Measurements from ENCODE around the gene TP63. TPM values are rescaled to one million over a fixed set of nuclear protein-coding genes. Genes with fewer than 3 reads are reported as not detected.

TP63 gene
- total RNA-seq (2022) (26.5 and 41.9 TPM in 2 replicates), Bru-seq, nascent RNA (percentile 70 among the genes with signal in this experiment), BruChase-seq, experiment 1, labeled RNA remaining after a 6-hour chase (percentile 52 among the genes with signal in this experiment), BruChase-seq, experiment 2, labeled RNA remaining after a 2-hour chase (percentile 55 among the genes with signal in this experiment)
- long read RNA-seq, full-length matches to known transcripts = 32 of 51 reads
- long read RNA-seq, partial matches to known transcripts = 9 of 51 reads
- long read RNA-seq, other reads (novel, unspliced or antisense) = 10 of 51 reads

DNA sequence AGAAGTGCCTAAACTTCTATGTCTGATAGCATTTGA is at the start of gene TP63:
Gene TP63, plus strand, starts transcription at position 17 of the 36 bp plus-strand sequence. CDS start 127 bp downstream, outside the sequence.
- ChIA-PET CTCF (no interaction called here), POLR2A (interaction anchor here (0.6 to 2.4 kb wide), 4 partner anchors 15 to 464 kb away, joined by 3 to 5 read pairs (median 3); no protein-coding TSS in a partner anchor)
- no peak within 1 kb of the TSS for H3K27ac Mint-ChIP-seq (ENCODE audit: low read depth, unreplicated experiment)
- intact Hi-C loops (cut with micrococcal nuclease) = no loop called here
- H3K4me3 Mint-ChIP-seq (ENCODE audit: unreplicated experiment) = no peak within 1 kb of the TSS
- no peaks in the 10 kb centered on the region for H3K27me3 Mint-ChIP-seq (ENCODE audit: insufficient read depth, unreplicated experiment)
- peaks cover 6% of the 10 kb centered on the region for H3K36me3 Mint-ChIP-seq (ENCODE audit: insufficient read depth, unreplicated experiment)
- no TSS peak for BruUV-seq (replicated peaks)
- H3K4me1 Mint-ChIP-seq (ENCODE audit: insufficient read depth, unreplicated experiment) = peaks cover 9% of the 10 kb centered on the region
- TF ChIP-seq, protein P1, sequence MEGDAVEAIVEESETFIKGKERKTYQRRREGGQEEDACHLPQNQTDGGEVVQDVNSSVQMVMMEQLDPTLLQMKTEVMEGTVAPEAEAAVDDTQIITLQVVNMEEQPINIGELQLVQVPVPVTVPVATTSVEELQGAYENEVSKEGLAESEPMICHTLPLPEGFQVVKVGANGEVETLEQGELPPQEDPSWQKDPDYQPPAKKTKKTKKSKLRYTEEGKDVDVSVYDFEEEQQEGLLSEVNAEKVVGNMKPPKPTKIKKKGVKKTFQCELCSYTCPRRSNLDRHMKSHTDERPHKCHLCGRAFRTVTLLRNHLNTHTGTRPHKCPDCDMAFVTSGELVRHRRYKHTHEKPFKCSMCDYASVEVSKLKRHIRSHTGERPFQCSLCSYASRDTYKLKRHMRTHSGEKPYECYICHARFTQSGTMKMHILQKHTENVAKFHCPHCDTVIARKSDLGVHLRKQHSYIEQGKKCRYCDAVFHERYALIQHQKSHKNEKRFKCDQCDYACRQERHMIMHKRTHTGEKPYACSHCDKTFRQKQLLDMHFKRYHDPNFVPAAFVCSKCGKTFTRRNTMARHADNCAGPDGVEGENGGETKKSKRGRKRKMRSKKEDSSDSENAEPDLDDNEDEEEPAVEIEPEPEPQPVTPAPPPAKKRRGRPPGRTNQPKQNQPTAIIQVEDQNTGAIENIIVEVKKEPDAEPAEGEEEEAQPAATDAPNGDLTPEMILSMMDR (IDR thresholded peaks at IDR 0.05; ENCODE audit: unreplicated experiment) = no peak
- no peaks in the 10 kb centered on the region for H3K9me3 Mint-ChIP-seq (ENCODE audit: unreplicated experiment)
- DNase-seq (ENCODE audit: unreplicated experiment) = no peak

DNA sequence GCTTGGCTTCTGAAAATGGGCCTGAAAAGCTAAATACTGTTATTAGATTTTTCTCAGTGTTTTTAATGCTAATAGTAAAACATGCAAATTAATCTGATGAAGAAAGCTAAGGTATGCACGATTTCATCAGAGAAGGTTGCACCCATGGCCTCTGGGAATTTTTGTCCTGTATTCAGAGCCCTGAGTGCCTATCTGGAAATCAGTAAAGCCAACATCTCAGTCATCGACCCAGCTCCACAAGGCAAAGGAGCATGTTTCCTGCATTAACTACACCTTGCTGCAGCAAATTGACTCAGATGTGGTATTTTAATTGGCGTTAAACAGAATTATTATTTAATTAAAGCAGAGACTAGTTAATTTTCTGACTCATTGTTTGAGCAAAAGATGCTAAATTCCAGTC is 49.0 kb upstream of the TP63 start:
- Mint-ChIP-seq H3K4me3 (ENCODE audit: unreplicated experiment) (no peak overlapping the region), H3K27ac (ENCODE audit: low read depth, unreplicated experiment) (no peak overlapping the region), H3K9me3 (ENCODE audit: unreplicated experiment) (peaks cover 8% of the 10 kb centered on the region), H3K27me3 (ENCODE audit: insufficient read depth, unreplicated experiment) (no peaks in the 10 kb centered on the region), H3K36me3 (ENCODE audit: insufficient read depth, unreplicated experiment) (no peaks in the 10 kb centered on the region), H3K4me1 (ENCODE audit: insufficient read depth, unreplicated experiment) (peaks cover 27% of the 10 kb centered on the region)
- intact Hi-C loops (cut with micrococcal nuclease) = loop anchor here (10.0 kb wide), 1 partner anchor 227 kb away; no protein-coding TSS in a partner anchor
- ChIA-PET CTCF (interaction anchor here (0.6 kb wide), 1 partner anchor 379 kb away, joined by 3 read pairs; no protein-coding TSS in a partner anchor), POLR2A (interaction anchor here (0.6 to 4.2 kb wide), 18 partner anchors 10 to 314 kb away, joined by 3 to 26 read pairs (median 4); no protein-coding TSS in a partner anchor)
- TF ChIP-seq, protein P1 (IDR thresholded peaks at IDR 0.05; ENCODE audit: unreplicated experiment) = no peak
- BruUV-seq (replicated peaks) = no TSS peak
- no peak for DNase-seq (ENCODE audit: unreplicated experiment)

DNA sequence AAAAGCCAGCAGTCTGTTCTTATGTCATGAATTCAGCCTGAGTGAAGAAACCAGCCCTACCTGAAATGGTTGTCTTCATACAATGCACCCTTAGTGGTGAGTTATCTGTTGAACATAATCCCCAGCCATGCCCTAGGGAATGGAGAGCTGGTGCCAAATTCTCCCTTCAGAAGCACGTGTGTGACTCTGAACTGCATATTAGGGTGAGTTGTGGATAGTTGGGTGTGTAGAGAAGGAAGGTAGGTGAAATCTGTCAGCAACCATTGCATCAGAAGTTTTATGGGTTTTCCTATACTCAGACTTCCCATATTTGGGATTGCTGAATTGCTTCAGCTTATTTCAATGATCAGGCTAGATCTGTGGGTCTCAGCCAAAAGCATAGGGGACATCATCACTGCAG is 46.5 kb upstream of the TP63 start:
- ChIA-PET CTCF (interaction anchor here (0.5 to 2.7 kb wide), 11 partner anchors 73 to 755 kb away, joined by 3 to 8 read pairs (median 3); no protein-coding TSS in a partner anchor), POLR2A (interaction anchor here (0.6 to 8.1 kb wide), 32 partner anchors 10 to 363 kb away, joined by 3 to 90 read pairs (median 5); no protein-coding TSS in a partner anchor)
- H3K27me3 Mint-ChIP-seq (ENCODE audit: insufficient read depth, unreplicated experiment) = no peaks in the 10 kb centered on the region
- peak; percentile 89 for DNase-seq (ENCODE audit: unreplicated experiment)
- no peak overlapping the region for H3K4me3 Mint-ChIP-seq (ENCODE audit: unreplicated experiment)
- TSS peak; percentile 60 for BruUV-seq (replicated peaks)
- no peaks in the 10 kb centered on the region for H3K36me3 Mint-ChIP-seq (ENCODE audit: insufficient read depth, unreplicated experiment)
- TF ChIP-seq, protein P1 (IDR thresholded peaks at IDR 0.05; ENCODE audit: unreplicated experiment) = no peak
- H3K9me3 Mint-ChIP-seq (ENCODE audit: unreplicated experiment) = no peaks in the 10 kb centered on the region
- intact Hi-C loops (cut with micrococcal nuclease) = loop anchor here (5.0 to 10.0 kb wide), 3 partner anchors 192 to 363 kb away; no protein-coding TSS in a partner anchor
- H3K4me1 Mint-ChIP-seq (ENCODE audit: insufficient read depth, unreplicated experiment) = peaks cover 48% of the 10 kb centered on the region
- peak overlapping the region; percentile 82 for H3K27ac Mint-ChIP-seq (ENCODE audit: low read depth, unreplicated experiment)

DNA sequence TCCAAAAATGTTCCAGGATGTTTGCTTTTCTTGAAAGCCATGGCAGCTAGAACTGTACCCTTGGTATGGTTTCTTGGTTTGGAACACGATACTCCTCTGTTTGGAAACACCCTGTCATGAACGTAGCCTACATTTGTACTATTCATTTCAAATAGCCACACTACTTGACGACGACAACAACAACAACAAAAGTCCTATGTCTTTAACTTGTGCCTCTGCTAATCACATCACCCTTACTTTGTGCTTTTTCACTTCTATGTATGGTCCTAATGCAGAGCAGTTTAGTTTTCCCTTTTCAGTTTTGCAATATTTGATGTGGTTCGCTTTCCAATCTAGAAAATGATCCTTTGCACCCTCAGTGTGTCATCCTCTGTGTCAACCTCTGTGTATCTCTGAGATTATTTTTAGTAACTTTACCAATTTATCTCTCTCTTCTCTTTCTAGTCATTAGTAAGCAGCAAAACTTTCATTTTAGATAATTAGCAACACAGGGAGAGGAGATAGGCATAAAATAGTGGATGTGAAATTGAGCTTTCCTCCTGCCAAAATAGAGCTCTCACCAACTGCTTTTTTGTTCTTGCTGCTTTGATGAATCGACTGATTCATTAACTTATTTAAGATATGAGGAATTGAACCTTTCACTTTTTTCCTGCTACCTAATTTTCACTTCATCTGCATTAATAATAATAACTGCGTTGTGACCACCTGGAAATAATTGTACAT is 44.1 kb upstream of the TP63 start:
- CTCF ChIA-PET = interaction anchor here (0.7 to 1.4 kb wide), 4 partner anchors 238 to 360 kb away, joined by 3 to 5 read pairs (median 5); no protein-coding TSS in a partner anchor
- Mint-ChIP-seq H3K36me3 (ENCODE audit: insufficient read depth, unreplicated experiment) (no peaks in the 10 kb centered on the region), H3K27me3 (ENCODE audit: insufficient read depth, unreplicated experiment) (no peaks in the 10 kb centered on the region), H3K9me3 (ENCODE audit: unreplicated experiment) (peaks cover 7% of the 10 kb centered on the region), H3K4me3 (ENCODE audit: unreplicated experiment) (no peak overlapping the region), H3K4me1 (ENCODE audit: insufficient read depth, unreplicated experiment) (peaks cover 48% of the 10 kb centered on the region), H3K27ac (ENCODE audit: low read depth, unreplicated experiment) (peak overlapping the region; percentile 84)
- BruUV-seq (replicated peaks) = no TSS peak
- POLR2A ChIA-PET = interaction anchor here (0.6 to 8.1 kb wide), 17 partner anchors 24 to 316 kb away, joined by 3 to 90 read pairs (median 7); partner anchors contain the start of gene TP63
- TF ChIP-seq, protein P1 (IDR thresholded peaks at IDR 0.05; ENCODE audit: unreplicated experiment) = no peak
- DNase-seq (ENCODE audit: unreplicated experiment) = no peak
- intact Hi-C loops (cut with micrococcal nuclease) = loop anchor here (5.0 to 10.0 kb wide), 3 partner anchors 195 to 360 kb away; no protein-coding TSS in a partner anchor
